Right lobe of liver (tissue), 6 donors: ENCODE measurements around the gene FBXW11. TPM values are rescaled to one million over a fixed set of nuclear protein-coding genes. Genes with fewer than 3 reads are reported as not detected.
"Not testable (repeated sequence)": the region's sequence is repeated elsewhere in the genome, so short reads cannot be mapped to it uniquely, and the experiment has no call there.

Source experiments
- ATAC-seq, 4 donors: fragments of 200-7000 bp; cut with Tn5 transposase; one replicate each; pipeline ENCODE4 v1.9.1; 2020; ENCODE audit warnings: mild to moderate bottlenecking in 4 of 4, moderate library complexity in 4 of 4
- DNase-seq, 3 donors: peaks; one replicate each; pipeline ENCODE4 v3.0.0-alpha.2; 2020
- H3K27ac ChIP-seq, 3 donors: fragments of 200-600 bp; one replicate each; pipeline ENCODE4 v1.8.0; 2022
- H3K27me3 ChIP-seq, 2 donors: fragments of 200-600 bp; one replicate each; pipeline ENCODE4 v1.8.0; 2022
- H3K36me3 ChIP-seq, 4 donors: fragments of 200-600 bp; sonication (generic) in 1 of 4; one replicate each; pipeline versions ENCODE4 v1.5.1 to v1.8.0; 2017 to 2022; ENCODE audit warnings: control low read depth in 1 of 4
- H3K4me1 ChIP-seq, 4 donors: fragments of 200-600 bp; sonication (generic) in 1 of 4; one replicate each; pipeline versions ENCODE4 v1.5.1 to v1.8.0; 2017 to 2022; ENCODE audit warnings: control low read depth in 1 of 4
- H3K4me3 ChIP-seq, 3 donors: fragments of 200-600 bp; one replicate each; pipeline ENCODE4 v1.8.0; 2022
- H3K9me3 ChIP-seq, 4 donors: fragments of 200-600 bp; sonication (generic) in 1 of 4; one replicate each; pipeline versions ENCODE4 v1.5.1 to v1.8.0; 2017 to 2022; ENCODE audit warnings: control low read depth in 1 of 4
- CTCF ChIP-seq, 4 donors: fragments of 200-600 bp in 3 of 4; fragments of 450-650 bp in 1 of 4; IDR thresholded peaks; one replicate each; pipeline versions ENCODE4 v1.5.1 to v1.8.0; 2016 to 2022; ENCODE audit warnings: antibody characterized with exemption in 4 of 4, mild to moderate bottlenecking in 2 of 4
- POLR2A ChIP-seq: fragments of 450-650 bp; IDR thresholded peaks from one replicate; pipeline ENCODE4 v1.6.1; 2017; ENCODE audit warnings: antibody characterized with exemption, mild to moderate bottlenecking
- WGBS: methylation state at CpG from one replicate; pipeline ENCODE4 v1.1.6; 2018; ENCODE audit warnings: low coverage, low lambda C conversion rate; ENCODE audit not compliant: insufficient coverage; ENCODE audit errors: missing lambda C conversion rate; 5-methylcytosine and 5-hydroxymethylcytosine counted together
- intact Hi-C, 2 donors: fragments of 100-400 bp; cut with DNase I; formaldehyde crosslinking; loops; one replicate each; pipeline versions ENCODE4 v1.11.2 to v1.14.1; 2022
- total RNA-seq, 6 experiments: library from RNA; depleted of rRNA in 2 of 6; stranded (reverse); fragments of >200 nt in 2 of 6; fragmentation: NEBNext Ultra II Directional in 3 of 6; extraction: Animal tissue kit (Norgen Biotek cat#: 25700) in 3 of 6; gene quantifications; one replicate each; pipeline versions ENCODE4 v1.1.0 to v1.2.4, GENCODE V29; 2016 to 2023
- donor health status: DM: no; HTN: yes; CAD: no.
- donor health status: DM: no; HTN: no; CAD: no.
- donor health status: DM: no; HTN: no; CAD: no.
- donor health status: DM: no; HTN: yes; CAD: no.
- donor health status: DM: no; HTN: yes; CAD: no.

The FBXW11 gene
- total RNA-seq, 6 experiments from 2014 or later, result 19.9 to 35.9 (median 28.4) TPM

- ATAC-seq, intact Hi-C loops, H3K36me3 ChIP-seq, H3K27me3 ChIP-seq, DNase-seq, H3K4me1 ChIP-seq, H3K27ac ChIP-seq, H3K9me3 ChIP-seq, H3K4me3 ChIP-seq: not testable (repeated sequence)
- peak in 3 of 4 donors; percentile 9 to 32 (median 10) for TF ChIP-seq CTCF (IDR thresholded peaks at IDR 0.05)
- 69% methylated on average over 9 of the region's 10 CpGs for WGBS
Measured at GRCh38 chr5:172020110-172020786, 13.8 kb upstream of the FBXW11 start.

DNA sequence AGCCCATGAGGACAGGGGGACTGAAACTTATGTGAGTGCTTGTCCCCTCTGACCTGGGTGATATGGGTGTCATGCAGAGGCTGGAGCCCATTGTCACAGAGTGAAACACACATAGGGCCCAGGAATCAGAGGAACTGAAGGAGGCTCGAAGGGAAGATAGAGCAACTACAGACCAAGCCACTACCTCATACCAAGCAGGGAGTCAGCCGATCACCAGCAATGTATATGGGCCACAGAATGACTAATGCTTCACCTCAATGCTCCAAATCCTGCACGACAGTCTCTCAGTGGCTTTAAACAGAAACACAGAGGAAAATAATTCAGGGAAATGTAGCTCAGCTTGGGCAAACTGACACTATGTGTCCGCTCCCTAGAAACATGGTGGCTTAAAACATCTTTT lies 8.9 kb upstream of the FBXW11 start:
- Histone ChIP-seq H3K27me3 (no peaks in the 10 kb centered on the region), H3K9me3 (no peaks in the 10 kb centered on the region), H3K4me3 (no peak overlapping the region), H3K27ac (no peak overlapping the region), H3K36me3 (no peaks in the 10 kb centered on the region), H3K4me1 (no peaks in the 10 kb centered on the region)
- intact Hi-C loops, result no loop called here
- DNase-seq, result no peak
- WGBS, result 100% methylated on average over 3 of the region's 4 CpGs
- no peak for ATAC-seq
- TF ChIP-seq POLR2A (no peak), CTCF (IDR thresholded peaks at IDR 0.05) (no peak)

DNA sequence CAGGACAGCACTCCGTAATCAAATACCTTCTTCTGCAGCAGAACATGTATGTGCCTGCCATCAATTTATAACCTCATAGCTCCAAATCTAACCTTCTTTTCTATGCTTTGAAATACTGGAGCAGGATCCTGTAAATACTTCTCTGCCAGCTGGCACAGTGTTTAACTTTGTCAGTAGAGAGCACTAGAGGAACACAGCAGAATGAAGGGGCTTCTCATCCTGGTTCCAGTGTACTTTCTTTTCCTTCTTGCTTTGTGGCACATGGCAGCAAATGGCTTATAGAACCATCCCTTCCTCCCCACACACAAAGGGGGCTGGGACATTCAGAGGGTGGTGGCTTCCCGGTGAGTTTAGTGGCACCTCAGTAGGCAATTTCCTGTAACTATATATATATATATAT lies 3.8 kb upstream of the FBXW11 start:
- intact Hi-C loops, result no loop called here
- DNase-seq (no peak), ATAC-seq (no peak)
- TF ChIP-seq POLR2A, result no peak
- TF ChIP-seq CTCF (IDR thresholded peaks at IDR 0.05), result no peak
- peaks cover 0 to 2% (median under 1%) of the 10 kb centered on the region in 4 donors for H3K4me1 ChIP-seq
- no peaks in the 10 kb centered on the region for H3K27me3 ChIP-seq
- H3K36me3 ChIP-seq, result no peaks in the 10 kb centered on the region
- no peak overlapping the region for H3K27ac ChIP-seq
- WGBS, result 75% methylated on average over 2 of the region's 2 CpGs
- H3K9me3 ChIP-seq, result no peaks in the 10 kb centered on the region
- no peak overlapping the region for H3K4me3 ChIP-seq

DNA sequence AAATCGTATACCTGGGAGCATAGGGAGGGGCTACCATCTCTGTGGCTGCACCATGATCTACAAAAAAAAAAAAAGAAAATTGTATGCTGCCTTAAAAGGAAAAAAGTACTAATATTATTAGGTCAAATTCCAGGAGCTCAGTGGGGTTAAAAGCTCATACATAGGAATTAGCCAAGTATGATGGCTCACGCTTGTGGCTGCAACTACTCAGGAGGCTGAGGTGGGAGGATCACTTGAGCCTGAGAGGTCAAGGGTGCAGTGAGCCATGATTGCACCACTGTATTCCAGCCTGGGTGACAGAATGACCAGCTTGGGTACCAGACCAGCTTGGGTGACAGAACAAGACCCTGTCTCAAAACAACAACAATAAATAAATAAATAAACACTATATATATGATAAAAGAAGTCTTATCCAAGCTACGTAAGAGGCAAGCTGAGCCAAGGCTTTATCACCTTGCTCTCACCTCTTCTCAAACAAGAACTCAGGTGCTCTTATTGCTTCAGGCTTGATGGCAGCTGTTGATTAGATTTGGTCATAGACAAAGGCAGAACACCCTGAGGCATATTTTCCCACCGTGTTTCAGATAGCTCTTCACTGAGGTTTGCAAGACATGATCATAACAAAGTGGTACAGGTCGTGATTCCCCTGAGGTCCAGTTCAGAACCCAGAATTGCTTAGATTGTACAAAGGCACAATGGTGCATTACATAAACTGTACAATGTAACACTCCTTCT lies 3.3 kb upstream of the FBXW11 start:
- Histone ChIP-seq H3K9me3 (no peaks in the 10 kb centered on the region), H3K27ac (no peak overlapping the region), H3K4me1 (peaks cover 0 to 7% (median 3%) of the 10 kb centered on the region in 4 donors), H3K4me3 (no peak overlapping the region), H3K27me3 (no peaks in the 10 kb centered on the region), H3K36me3 (no peaks in the 10 kb centered on the region)
- no peak for ATAC-seq
- WGBS, result 88% methylated on average over 4 of the region's 5 CpGs
- DNase-seq, result no peak
- intact Hi-C loops, result no loop called here
- no peak for TF ChIP-seq CTCF (IDR thresholded peaks at IDR 0.05)
- no peak for TF ChIP-seq POLR2A
